Measurements from ENCODE around the gene NXPH3.
"Not testable (repeated sequence)": the region's sequence is repeated elsewhere in the genome, so short reads cannot be mapped to it uniquely, and the experiment has no call there.

Gene NXPH3

DNA sequence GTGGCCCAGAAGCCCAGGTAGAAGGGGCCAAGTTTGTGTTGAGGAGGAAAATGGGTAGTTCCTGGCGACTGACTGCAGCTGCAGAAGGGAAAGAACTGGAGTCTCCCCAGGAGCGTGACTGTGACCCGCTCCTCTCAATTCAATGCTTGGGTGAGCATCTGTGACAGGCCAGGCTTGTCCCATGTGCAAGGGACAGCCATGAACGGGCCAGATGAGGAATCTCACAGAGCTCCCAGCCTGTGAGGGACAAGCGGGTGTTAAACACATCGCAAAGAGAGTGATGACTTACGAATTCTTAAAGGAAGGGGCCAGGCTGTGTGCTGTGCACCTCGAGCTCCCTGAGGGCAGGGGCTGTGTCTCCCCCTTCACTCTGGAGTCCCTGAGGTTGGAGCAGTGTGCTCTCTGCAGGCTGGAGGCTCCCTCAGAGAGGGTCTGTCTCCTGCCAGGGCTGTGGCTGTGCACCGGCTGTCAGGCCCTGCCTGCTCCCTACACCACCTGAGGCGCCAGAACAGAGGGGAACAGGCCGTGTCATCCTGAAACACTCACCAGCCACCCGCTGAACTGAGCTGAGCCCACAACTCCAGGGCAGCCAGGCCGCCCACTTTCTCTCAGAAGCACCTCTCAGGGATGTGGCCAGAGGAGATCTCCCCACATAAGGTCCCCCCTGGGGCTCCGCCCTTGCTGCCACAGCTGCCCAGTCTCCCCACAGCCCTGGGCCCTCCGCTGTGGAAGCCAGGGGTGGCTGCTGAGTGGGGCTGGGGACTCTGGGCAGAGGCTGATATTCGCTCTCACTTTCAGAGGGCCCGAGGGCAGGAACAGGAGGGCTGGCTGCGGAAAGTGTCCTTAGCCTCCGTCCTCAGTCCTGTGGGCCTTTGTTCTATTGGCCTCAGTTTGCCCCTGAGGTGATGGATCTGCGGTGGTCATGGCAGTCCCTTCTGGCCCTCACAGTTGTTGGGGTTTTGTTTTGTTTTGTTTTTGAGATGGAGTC, 25.7 kb upstream of the NXPH3 start:
- H3K36me3 ChIP-seq (ENCODE audit: insufficient read depth, low read length) = no peaks in the 10 kb centered on the region
- no peaks in the 10 kb centered on the region for H3K4me1 ChIP-seq (ENCODE audit: insufficient read depth, low read length)
- H3K27me3 ChIP-seq (ENCODE audit: insufficient read depth, low read length) = peaks cover 63% of the 10 kb centered on the region
- H3K4me3 ChIP-seq (ENCODE audit: low read length) = no peak overlapping the region
- no peaks in the 10 kb centered on the region for H3K9me3 ChIP-seq (ENCODE audit: low read length)
- H2AFZ ChIP-seq (ENCODE audit: low read depth, low read length) = no peak overlapping the region

DNA sequence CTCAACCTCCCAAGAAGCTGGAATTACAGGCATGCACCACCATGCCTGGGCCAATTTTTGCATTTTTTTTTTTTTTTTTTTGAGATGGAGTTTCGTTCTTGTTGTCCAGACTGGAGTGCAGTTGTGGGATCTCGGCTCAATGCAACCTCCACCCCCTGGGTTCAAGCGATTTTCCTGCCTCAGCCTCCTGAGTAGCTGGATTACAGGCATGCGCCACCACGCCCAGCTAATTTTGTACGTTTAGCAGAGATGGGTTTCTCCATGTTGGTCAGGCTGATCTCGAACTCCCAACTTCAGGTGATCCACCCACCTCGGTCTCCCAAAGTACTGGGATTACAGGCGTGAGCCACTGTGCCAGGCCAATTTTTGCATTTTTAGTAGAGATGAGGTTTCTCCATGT, 24.9 kb upstream of the NXPH3 start:
- not testable (repeated sequence) for H3K4me3 ChIP-seq (ENCODE audit: low read length); H2AFZ ChIP-seq (ENCODE audit: low read depth, low read length); H3K36me3 ChIP-seq (ENCODE audit: insufficient read depth, low read length); H3K4me1 ChIP-seq (ENCODE audit: insufficient read depth, low read length); H3K9me3 ChIP-seq (ENCODE audit: low read length)
- peaks cover 70% of the 10 kb centered on the region for H3K27me3 ChIP-seq (ENCODE audit: insufficient read depth, low read length)

DNA sequence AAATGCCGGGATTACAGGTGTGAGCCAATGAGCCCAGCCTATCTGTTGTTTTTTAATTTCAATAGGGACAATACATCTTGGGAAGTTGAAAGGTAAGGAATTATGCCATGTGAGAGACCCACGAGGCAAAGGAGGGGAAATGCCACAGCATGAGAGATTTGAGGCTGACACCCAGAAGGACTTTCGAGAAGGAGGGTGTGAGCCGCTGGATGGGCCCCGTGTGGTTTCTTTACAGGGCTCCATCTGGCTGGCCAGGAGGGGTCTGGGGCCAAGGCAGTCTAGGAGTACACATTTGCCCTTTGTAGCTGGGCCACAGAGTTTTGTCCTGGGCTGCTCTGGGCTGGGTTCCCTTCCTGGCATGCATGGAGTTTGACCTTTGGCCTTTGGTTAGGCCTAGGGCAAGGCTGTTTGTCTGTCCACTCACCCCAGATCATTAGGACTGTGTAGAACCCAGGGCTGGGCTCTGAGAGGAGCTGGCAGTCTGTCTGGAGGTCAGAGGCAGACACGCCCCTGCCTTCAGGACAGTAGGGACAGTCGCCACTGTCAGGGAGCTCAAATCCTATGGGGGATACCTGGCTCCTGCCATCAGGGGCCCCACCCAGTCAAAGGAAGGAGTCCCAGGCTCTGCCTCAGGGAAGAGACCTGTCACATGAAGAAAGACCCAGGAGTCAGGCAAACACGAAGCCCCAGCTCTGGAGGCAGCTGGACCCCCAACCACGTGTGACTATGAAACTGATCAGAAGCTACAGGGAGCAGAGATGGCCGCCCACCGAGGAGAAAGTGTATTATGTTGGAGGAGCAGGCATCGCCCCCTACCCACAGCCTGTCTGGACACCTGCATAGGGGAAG, 24.2 kb upstream of the NXPH3 start:
- no peak overlapping the region for H3K4me3 ChIP-seq (ENCODE audit: low read length)
- no peaks in the 10 kb centered on the region for H3K9me3 ChIP-seq (ENCODE audit: low read length)
- no peaks in the 10 kb centered on the region for H3K36me3 ChIP-seq (ENCODE audit: insufficient read depth, low read length)
- no peak overlapping the region for H2AFZ ChIP-seq (ENCODE audit: low read depth, low read length)
- H3K4me1 ChIP-seq (ENCODE audit: insufficient read depth, low read length) = no peaks in the 10 kb centered on the region
- H3K27me3 ChIP-seq (ENCODE audit: insufficient read depth, low read length) = peaks cover 63% of the 10 kb centered on the region

DNA sequence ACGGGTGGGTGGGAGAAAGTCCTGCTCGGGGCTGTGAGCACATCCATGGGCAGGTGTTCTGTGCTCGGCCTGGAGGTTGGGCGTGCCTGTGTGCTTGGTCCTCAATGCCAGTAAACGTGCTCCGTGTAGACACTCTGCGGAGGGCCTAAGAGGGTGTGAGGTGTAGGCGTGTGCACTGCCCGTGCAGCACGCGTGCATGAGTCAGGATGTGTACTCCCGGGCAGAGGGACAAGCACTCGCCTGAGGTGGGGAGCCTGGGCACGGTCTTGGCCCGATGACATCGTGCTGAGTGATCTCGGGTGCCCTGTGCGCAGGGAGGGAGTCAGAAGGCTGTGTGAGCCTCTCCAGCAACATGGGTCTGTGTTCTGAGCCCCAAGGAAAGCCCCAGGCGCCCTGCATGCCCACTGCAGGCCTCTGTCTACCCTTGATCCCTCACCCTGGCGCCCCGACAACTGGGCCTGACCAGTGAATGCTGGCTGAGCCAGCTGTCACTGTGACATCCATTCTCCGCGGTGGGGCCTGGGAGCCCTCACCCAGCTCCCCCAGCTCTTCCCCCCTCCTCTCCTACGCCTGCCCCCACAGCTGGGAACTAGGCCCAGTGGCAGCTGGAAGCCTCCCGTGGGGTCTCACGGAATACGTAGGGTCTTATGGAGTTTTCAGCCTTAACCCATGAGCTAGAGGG, 23.5 kb upstream of the NXPH3 start:
- H3K9me3 ChIP-seq (ENCODE audit: low read length) = no peaks in the 10 kb centered on the region
- H3K4me3 ChIP-seq (ENCODE audit: low read length) = no peak overlapping the region
- peaks cover 58% of the 10 kb centered on the region for H3K27me3 ChIP-seq (ENCODE audit: insufficient read depth, low read length)
- no peaks in the 10 kb centered on the region for H3K36me3 ChIP-seq (ENCODE audit: insufficient read depth, low read length)
- H3K4me1 ChIP-seq (ENCODE audit: insufficient read depth, low read length) = no peaks in the 10 kb centered on the region
- H2AFZ ChIP-seq (ENCODE audit: low read depth, low read length) = no peak overlapping the region

DNA sequence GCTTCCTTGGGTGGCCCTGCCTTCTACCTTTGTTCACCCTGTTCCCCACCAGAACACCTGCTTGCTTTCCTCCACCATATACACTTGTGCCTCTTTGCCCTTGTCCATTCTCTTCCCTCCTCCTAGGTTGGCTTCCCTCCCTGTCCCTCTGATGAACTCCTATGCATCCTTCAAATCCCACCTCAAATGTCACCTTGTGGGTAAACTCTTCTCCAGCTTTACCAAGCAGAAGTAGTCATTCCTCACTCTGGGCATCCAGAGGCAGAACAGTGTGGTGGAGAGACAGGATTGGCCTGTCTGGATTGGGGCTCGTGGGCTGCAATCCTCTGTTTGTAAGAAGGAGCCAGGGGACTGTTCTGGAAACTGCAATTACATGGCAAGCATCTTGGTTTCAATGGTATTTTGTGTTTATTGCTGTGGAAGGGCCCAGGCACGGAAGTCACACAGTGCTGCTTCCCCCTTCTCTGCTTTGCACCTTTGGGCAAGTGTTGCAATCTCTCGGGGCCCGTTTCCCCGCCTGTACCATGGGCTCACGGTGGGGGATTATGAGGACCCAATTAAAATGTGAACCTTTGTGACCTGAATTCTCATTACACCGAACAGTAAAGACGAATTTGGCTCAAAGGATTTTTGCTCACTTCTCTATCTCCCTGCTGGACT, 21.9 kb upstream of the NXPH3 start:
- Histone ChIP-seq H2AFZ (ENCODE audit: low read depth, low read length) (no peak overlapping the region), H3K36me3 (ENCODE audit: insufficient read depth, low read length) (no peaks in the 10 kb centered on the region), H3K4me1 (ENCODE audit: insufficient read depth, low read length) (no peaks in the 10 kb centered on the region), H3K4me3 (ENCODE audit: low read length) (no peak overlapping the region), H3K27me3 (ENCODE audit: insufficient read depth, low read length) (peaks cover 50% of the 10 kb centered on the region), H3K9me3 (ENCODE audit: low read length) (no peaks in the 10 kb centered on the region)

DNA sequence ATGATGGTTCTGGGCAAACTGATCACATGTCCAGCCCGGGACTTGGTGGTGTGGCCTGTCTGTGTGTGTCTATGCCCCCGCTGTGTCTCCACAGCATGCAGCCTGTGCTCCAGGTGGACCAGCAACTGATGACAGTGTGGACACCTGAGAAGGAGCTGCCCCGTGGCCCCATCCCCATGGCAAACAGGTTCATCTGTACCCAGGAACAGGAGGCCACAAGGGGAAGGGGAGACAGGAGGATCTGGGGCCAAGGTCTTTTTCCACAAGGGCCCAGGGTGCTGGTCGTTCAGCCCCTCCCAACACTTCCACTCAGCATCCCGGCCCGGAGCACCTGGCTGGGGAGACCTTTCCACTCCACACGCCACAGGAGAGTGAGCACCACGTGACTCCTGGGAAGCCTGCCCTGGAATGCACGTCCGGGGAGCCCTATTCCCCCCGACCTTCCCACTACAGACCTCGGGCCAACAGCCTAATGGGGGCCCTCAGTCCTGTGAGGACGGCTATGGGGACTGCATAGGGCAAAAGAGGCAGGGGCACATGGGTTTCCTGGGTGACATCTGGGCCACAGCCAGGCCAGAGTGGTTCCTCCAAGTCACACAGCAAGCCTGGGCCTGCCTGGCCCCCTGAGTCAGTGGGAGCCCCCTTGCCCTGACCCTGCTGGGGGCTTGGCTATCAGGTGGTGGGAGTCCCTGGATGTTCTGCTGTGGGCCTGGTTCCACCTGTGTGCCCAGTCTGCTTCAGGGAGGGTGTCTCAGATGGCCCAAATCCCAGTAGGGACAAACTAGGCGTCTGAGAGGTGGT, 20.8 kb upstream of the NXPH3 start:
- Histone ChIP-seq H3K4me3 (ENCODE audit: low read length) (no peak overlapping the region), H3K27me3 (ENCODE audit: insufficient read depth, low read length) (peaks cover 44% of the 10 kb centered on the region), H3K36me3 (ENCODE audit: insufficient read depth, low read length) (no peaks in the 10 kb centered on the region), H3K9me3 (ENCODE audit: low read length) (no peaks in the 10 kb centered on the region), H2AFZ (ENCODE audit: low read depth, low read length) (no peak overlapping the region), H3K4me1 (ENCODE audit: insufficient read depth, low read length) (no peaks in the 10 kb centered on the region)

DNA sequence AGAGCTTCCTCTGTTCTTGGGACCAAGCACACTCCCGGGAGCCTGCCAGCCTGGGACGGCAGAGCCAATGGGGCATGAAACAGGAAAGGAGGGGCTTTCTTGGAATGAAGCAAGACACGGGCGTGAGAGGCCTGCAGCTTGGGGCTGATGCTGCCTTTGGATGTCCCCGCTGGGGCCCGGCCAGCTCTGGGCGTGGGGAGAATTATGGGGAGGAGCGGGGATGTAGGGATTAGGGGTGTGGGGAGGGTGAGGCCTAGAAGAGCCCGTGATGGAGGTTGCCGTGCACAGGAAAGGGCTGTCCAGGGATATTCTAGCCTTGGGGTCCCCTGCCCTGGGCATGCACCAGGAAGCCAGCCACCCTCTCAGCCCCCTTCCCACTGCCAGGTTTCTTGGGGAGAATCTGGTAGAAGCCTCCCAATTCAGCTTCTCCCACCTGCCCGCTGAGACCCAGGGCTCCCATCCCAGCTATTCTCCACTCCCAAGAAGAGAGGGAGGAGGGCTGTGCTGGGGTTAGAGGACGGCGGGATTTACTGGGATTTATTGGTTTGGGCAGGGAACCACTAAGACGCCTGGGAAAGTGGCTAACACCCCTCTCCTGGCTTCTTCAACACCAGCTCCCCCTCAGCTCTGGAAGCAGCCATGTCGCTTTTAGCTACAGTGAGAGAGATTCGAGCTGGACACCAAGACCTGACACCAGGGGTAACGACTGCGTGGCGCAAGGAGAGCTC, 20.0 kb upstream of the NXPH3 start:
- H3K9me3 ChIP-seq (ENCODE audit: low read length) = no peaks in the 10 kb centered on the region
- H3K4me3 ChIP-seq (ENCODE audit: low read length) = no peak overlapping the region
- H3K36me3 ChIP-seq (ENCODE audit: insufficient read depth, low read length) = no peaks in the 10 kb centered on the region
- H3K27me3 ChIP-seq (ENCODE audit: insufficient read depth, low read length) = peaks cover 39% of the 10 kb centered on the region
- H2AFZ ChIP-seq (ENCODE audit: low read depth, low read length) = no peak overlapping the region
- no peaks in the 10 kb centered on the region for H3K4me1 ChIP-seq (ENCODE audit: insufficient read depth, low read length)

DNA sequence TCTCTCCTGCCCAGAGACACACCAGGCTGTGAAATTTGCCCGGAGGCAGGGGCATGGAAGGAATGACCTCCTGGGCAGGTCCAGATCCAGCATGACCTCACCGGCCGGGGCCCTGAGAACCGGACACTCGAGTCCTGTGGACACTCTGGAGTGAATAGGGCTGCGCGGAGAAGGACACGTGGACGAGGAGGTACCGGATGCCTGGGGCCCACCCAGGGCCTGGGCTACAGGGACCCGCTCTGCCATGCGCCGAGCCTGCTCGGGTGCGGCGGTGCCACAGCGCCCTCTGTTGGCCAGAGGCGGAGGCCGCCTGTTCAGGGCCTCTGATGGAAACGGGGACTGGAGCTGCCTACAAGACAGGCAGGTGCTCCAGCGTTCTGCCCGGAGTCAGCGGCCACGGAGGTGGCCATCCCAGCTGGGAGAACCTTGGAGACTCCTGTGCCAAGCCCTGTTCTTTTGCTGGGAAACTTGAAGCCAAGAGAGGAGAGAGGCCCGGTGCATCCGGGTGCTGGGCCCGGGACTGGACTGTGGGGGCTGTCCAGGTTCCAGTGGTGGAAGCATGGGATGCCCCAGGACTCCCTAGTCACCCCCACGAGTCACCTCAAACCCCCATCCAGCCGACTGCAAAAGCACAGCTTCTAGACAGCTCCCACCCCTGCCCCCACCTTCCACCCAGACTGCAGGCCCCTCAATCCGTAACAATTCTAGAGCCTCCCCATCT, 19.3 kb upstream of the NXPH3 start:
- no peak overlapping the region for H3K4me3 ChIP-seq (ENCODE audit: low read length)
- no peak overlapping the region for H2AFZ ChIP-seq (ENCODE audit: low read depth, low read length)
- H3K27me3 ChIP-seq (ENCODE audit: insufficient read depth, low read length) = peaks cover 39% of the 10 kb centered on the region
- no peaks in the 10 kb centered on the region for H3K36me3 ChIP-seq (ENCODE audit: insufficient read depth, low read length)
- H3K4me1 ChIP-seq (ENCODE audit: insufficient read depth, low read length) = no peaks in the 10 kb centered on the region
- H3K9me3 ChIP-seq (ENCODE audit: low read length) = no peaks in the 10 kb centered on the region

DNA sequence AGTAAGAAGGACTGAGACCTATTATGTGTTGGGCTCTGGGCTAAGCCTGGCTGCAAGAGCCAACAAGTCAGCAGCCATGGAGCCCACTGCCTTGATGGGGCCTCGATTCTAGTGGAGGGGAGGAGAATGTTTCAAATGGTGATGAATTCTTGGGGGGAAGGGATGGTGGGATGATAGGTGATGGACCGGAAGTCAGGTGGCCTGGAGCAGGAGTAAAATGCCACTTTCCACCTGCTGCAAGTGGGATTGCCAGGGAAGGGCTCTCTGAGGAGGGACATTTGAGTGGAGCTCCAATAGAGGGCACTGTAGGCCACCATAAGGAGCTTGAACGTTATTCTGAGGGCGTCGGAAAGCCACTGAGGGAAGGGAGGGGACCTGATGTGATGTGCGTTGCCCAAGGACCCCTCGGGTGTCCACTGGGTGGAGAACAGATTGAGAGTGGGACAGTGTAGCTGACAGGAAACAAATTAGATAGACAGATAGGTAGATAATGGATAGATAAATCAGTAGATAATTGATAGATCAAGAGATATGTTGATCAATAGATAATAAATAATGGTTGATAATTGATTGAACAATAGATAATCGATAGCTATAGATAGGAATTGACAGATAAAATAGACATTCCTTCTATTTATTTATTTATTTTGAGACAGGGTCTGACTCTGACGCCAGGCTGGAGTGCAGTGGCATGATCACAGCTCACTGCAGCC, 18.2 kb upstream of the NXPH3 start:
- H3K9me3 ChIP-seq (ENCODE audit: low read length) = no peaks in the 10 kb centered on the region
- H2AFZ ChIP-seq (ENCODE audit: low read depth, low read length) = no peak overlapping the region
- H3K4me3 ChIP-seq (ENCODE audit: low read length) = no peak overlapping the region
- H3K27me3 ChIP-seq (ENCODE audit: insufficient read depth, low read length) = peaks cover 33% of the 10 kb centered on the region
- no peaks in the 10 kb centered on the region for H3K36me3 ChIP-seq (ENCODE audit: insufficient read depth, low read length)
- no peaks in the 10 kb centered on the region for H3K4me1 ChIP-seq (ENCODE audit: insufficient read depth, low read length)

DNA sequence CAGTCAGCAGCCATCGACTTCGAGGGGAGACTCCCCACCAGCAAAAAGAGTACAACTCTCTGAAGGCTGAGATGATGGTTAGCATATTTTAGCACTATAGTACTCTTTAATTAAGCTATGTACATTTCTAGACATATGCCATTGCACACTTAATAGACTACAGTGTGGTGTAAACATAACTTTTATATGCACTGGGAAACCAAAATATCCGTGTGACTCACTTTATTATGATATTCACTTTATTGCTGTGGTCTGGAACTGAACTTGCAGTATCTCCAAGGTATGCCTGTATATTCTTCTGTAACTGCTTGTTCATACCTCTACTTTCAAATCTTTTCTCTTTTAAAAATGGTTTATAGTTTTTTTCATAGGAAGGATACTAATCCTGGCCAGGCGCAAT, 11.0 kb upstream of the NXPH3 start:
- Histone ChIP-seq H3K36me3 (ENCODE audit: insufficient read depth, low read length) (no peaks in the 10 kb centered on the region), H3K4me1 (ENCODE audit: insufficient read depth, low read length) (no peaks in the 10 kb centered on the region), H3K4me3 (ENCODE audit: low read length) (no peak overlapping the region), H3K9me3 (ENCODE audit: low read length) (no peaks in the 10 kb centered on the region), H3K27me3 (ENCODE audit: insufficient read depth, low read length) (peaks cover 10% of the 10 kb centered on the region), H2AFZ (ENCODE audit: low read depth, low read length) (no peak overlapping the region)

Data from neuron (in vitro differentiated cells).